Lung microvascular endothelial cell (primary cell): Measurements from ENCODE around the gene FCAMR. TPM values are rescaled to one million over a fixed set of nuclear protein-coding genes. Genes with fewer than 3 reads are reported as not detected.

ENCODE experiments used
- DNase-seq, 2 donors: peaks; one replicate each; pipeline versions ENCODE4 v3.0.0 to v3.0.0-alpha.2; 2010; ENCODE audit warnings: low read depth in 2 of 2
- total RNA-seq: library from RNA; depleted of rRNA; stranded (reverse); fragments of >200 nt; gene quantifications from 2 replicates; pipeline ENCODE4 v1.2.1, GENCODE V29; 2014

FCAMR gene
- total RNA-seq, 1 donor from 2014 or later = not detected

- DNase-seq = no peak
These were observed 30.5 kb upstream of the FCAMR start for GRCh38 chr1:207000651-207001291.

GRCh38 chr1:206998816-206999215 is 28.6 kb upstream of the FCAMR start:
- no peak for DNase-seq

- no peak for DNase-seq
These were observed 22.5 kb upstream of the FCAMR start for GRCh38 chr1:206992790-206993189.

GRCh38 chr1:206987873-206988272 is 17.6 kb upstream of the FCAMR start:
- no peak for DNase-seq

- DNase-seq = no peak
These were observed 16.6 kb upstream of the FCAMR start for GRCh38 chr1:206986885-206987284.

- no peak for DNase-seq
These were observed 16.1 kb upstream of the FCAMR start for GRCh38 chr1:206986402-206986801.

GRCh38 chr1:206985162-206985749 is 15.0 kb upstream of the FCAMR start:
- no peak for DNase-seq

- peak; percentile 34 to 53 for DNase-seq
These were observed 12.0 kb upstream of the FCAMR start for GRCh38 chr1:206982216-206982615.

- peak; percentile 7 to 20 for DNase-seq
These were observed 9.3 kb upstream of the FCAMR start for GRCh38 chr1:206979379-206980043.

- DNase-seq = no peak
These were observed 8.0 kb upstream of the FCAMR start for GRCh38 chr1:206978259-206978658.

GRCh38 chr1:206975306-206975705 is 5.0 kb upstream of the FCAMR start:
- DNase-seq = no peak

GRCh38 chr1:206974140-206974539 is 3.9 kb upstream of the FCAMR start:
- DNase-seq = no peak

GRCh38 chr1:206972728-206973127 is 2.5 kb upstream of the FCAMR start:
- no peak for DNase-seq

- no peak for DNase-seq
These were observed 882 bp upstream of the FCAMR start for GRCh38 chr1:206971029-206971655.

GRCh38 chr1:206969090-206969489 is 1.2 kb downstream of the FCAMR start:
- DNase-seq = no peak

GRCh38 chr1:206967096-206967849 is 3.0 kb downstream of the FCAMR start:
- no peak for DNase-seq

GRCh38 chr1:206965781-206966180 is 4.5 kb downstream of the FCAMR start:
- no peak for DNase-seq

GRCh38 chr1:206963740-206964139 is 6.5 kb downstream of the FCAMR start:
- DNase-seq = no peak

- DNase-seq = no peak
These were observed 7.0 kb downstream of the FCAMR start for GRCh38 chr1:206963119-206963712.

- no peak for DNase-seq
These were observed 8.0 kb downstream of the FCAMR start for GRCh38 chr1:206962272-206962671.

GRCh38 chr1:206961668-206962067 is 8.6 kb downstream of the FCAMR start:
- DNase-seq = no peak
